Measurements from ENCODE around the gene GREB1.

GREB1 gene

GRCh38 chr2:11527001-11527400 lies 6.8 kb upstream of the GREB1 start:
- TF ChIP-seq CTCF (IDR thresholded peaks at IDR 0.05; ENCODE audit: low read depth, low read length), result no peak
- no peak for TF ChIP-seq EZH2phosphoT487 (IDR thresholded peaks at IDR 0.05; ENCODE audit: low read depth)
- Histone ChIP-seq H3K9me3 (ENCODE audit: insufficient read depth, low read length) (peaks cover 21% of the 10 kb centered on the region; the same call in 1 of the 2 replicates), H3K27ac (ENCODE audit: low read length) (no peak overlapping the region), H3K27me3 (ENCODE audit: low read depth, low read length) (peaks cover 34% of the 10 kb centered on the region), H3K4me3 (ENCODE audit: low read length) (no peak overlapping the region), H3K4me2 (ENCODE audit: low read length) (peak overlapping the region; percentile 2; the same call in 1 of the 2 replicates), H2AFZ (ENCODE audit: low read depth, low read length) (no peak overlapping the region), H3K36me3 (replicated peaks; ENCODE audit: low read depth, low read length) (peaks cover 11% of the 10 kb centered on the region), H4K20me1 (ENCODE audit: insufficient read depth, low read length) (no peaks in the 10 kb centered on the region), H3K79me2 (ENCODE audit: low read length) (no peaks in the 10 kb centered on the region), H3K4me1 (ENCODE audit: low read length) (peaks cover 24% of the 10 kb centered on the region), H3K9ac (ENCODE audit: low read length) (no peak overlapping the region)

- Histone ChIP-seq H3K27me3 (ENCODE audit: low read depth, low read length) (peaks cover 47% of the 10 kb centered on the region), H3K9ac (ENCODE audit: low read length) (no peak overlapping the region), H2AFZ (ENCODE audit: low read depth, low read length) (no peak overlapping the region), H4K20me1 (ENCODE audit: insufficient read depth, low read length) (no peaks in the 10 kb centered on the region), H3K4me1 (ENCODE audit: low read length) (peaks cover 24% of the 10 kb centered on the region), H3K27ac (ENCODE audit: low read length) (no peak overlapping the region), H3K9me3 (ENCODE audit: insufficient read depth, low read length) (peaks cover 21% of the 10 kb centered on the region; the same call in 1 of the 2 replicates), H3K36me3 (replicated peaks; ENCODE audit: low read depth, low read length) (peaks cover 11% of the 10 kb centered on the region), H3K4me3 (ENCODE audit: low read length) (no peak overlapping the region), H3K79me2 (ENCODE audit: low read length) (no peaks in the 10 kb centered on the region), H3K4me2 (ENCODE audit: low read length) (peak overlapping the region; percentile 33)
- TF ChIP-seq EZH2phosphoT487 (IDR thresholded peaks at IDR 0.05; ENCODE audit: low read depth), result no peak
- TF ChIP-seq CTCF (IDR thresholded peaks at IDR 0.05; ENCODE audit: low read depth, low read length), result no peak
Measured at GRCh38 chr2:11528228-11528627, 5.6 kb upstream of the GREB1 start.

- peaks cover 66% of the 10 kb centered on the region for H3K27me3 ChIP-seq (ENCODE audit: low read depth, low read length)
Measured at GRCh38 chr2:11530864-11531465, 2.9 kb upstream of the GREB1 start.

More at GRCh38 chr2:11530864-11531465, 2.9 kb upstream of the GREB1 start:
- Histone ChIP-seq H3K9ac (ENCODE audit: low read length) (no peak overlapping the region), H3K9me3 (ENCODE audit: insufficient read depth, low read length) (peaks cover 17% of the 10 kb centered on the region; the same call in 1 of the 2 replicates), H4K20me1 (ENCODE audit: insufficient read depth, low read length) (no peaks in the 10 kb centered on the region), H3K4me3 (ENCODE audit: low read length) (no peak overlapping the region), H2AFZ (ENCODE audit: low read depth, low read length) (no peak overlapping the region), H3K27ac (ENCODE audit: low read length) (no peak overlapping the region), H3K36me3 (replicated peaks; ENCODE audit: low read depth, low read length) (peaks cover 6% of the 10 kb centered on the region), H3K79me2 (ENCODE audit: low read length) (no peaks in the 10 kb centered on the region), H3K4me2 (ENCODE audit: low read length) (no peak overlapping the region), H3K4me1 (ENCODE audit: low read length) (peaks cover 20% of the 10 kb centered on the region)
- TF ChIP-seq CTCF (IDR thresholded peaks at IDR 0.05; ENCODE audit: low read depth, low read length) (no peak), EZH2phosphoT487 (IDR thresholded peaks at IDR 0.05; ENCODE audit: low read depth) (no peak)

Data from OCI-LY3 (cell line).